BE2C (cell line): Measurements from ENCODE around the gene TP53TG5.

Experiments
- DNase-seq: peaks from one replicate; pipeline ENCODE4 v3.0.0-alpha.2; 2020
- H3K27me3 ChIP-seq: fragments of 250-450 bp; sonication (Bioruptor Pico); 2 replicates; pipeline ENCODE4 v1.5.1; 2020; ENCODE audit warnings: mild to moderate bottlenecking
- H3K36me3 ChIP-seq: fragments of 250-450 bp; sonication (Bioruptor Pico); 2 replicates; pipeline ENCODE4 v1.5.1; 2020; ENCODE audit warnings: mild to moderate bottlenecking
- H3K4me1 ChIP-seq: fragments of 250-450 bp; sonication (Bioruptor Pico); 2 replicates; pipeline ENCODE4 v1.5.1; 2020
- H3K4me3 ChIP-seq: 2 replicates; pipeline ENCODE4 v1.5.1; 2011; ENCODE audit warnings: low read depth, low read length
- H3K9me3 ChIP-seq: fragments of 250-450 bp; sonication (Bioruptor Pico); 2 replicates; pipeline ENCODE4 v1.5.1; 2020
- CTCF ChIP-seq: IDR thresholded peaks from 2 replicates; pipeline ENCODE4 v1.5.1; 2012; ENCODE audit warnings: mild to moderate bottlenecking, low read depth, low read length

Gene TP53TG5

GRCh38 chr20:45344168-45344860 lies 33.8 kb downstream of the TP53TG5 start:
- no peak overlapping the region for H3K4me3 ChIP-seq

GRCh38 chr20:45343532-45344167 lies 34.5 kb downstream of the TP53TG5 start:
- Histone ChIP-seq H3K27me3 (no peaks in the 10 kb centered on the region; the same call in 1 of the 2 replicates), H3K4me1 (peaks cover 30% of the 10 kb centered on the region), H3K4me3 (no peak overlapping the region), H3K9me3 (no peaks in the 10 kb centered on the region), H3K36me3 (no peaks in the 10 kb centered on the region)
- DNase-seq = no peak
- no peak for TF ChIP-seq CTCF

More at GRCh38 chr20:45344168-45344860, 33.8 kb downstream of the TP53TG5 start:
- H3K36me3 ChIP-seq = no peaks in the 10 kb centered on the region
- H3K4me1 ChIP-seq = peaks cover 30% of the 10 kb centered on the region
- no peaks in the 10 kb centered on the region; the same call in 1 of the 2 replicates for H3K27me3 ChIP-seq
- no peaks in the 10 kb centered on the region for H3K9me3 ChIP-seq
- no peak for TF ChIP-seq CTCF
- no peak for DNase-seq

GRCh38 chr20:45342855-45343531 lies 35.1 kb downstream of the TP53TG5 start:
- no peak overlapping the region for H3K4me3 ChIP-seq
- H3K27me3 ChIP-seq = no peaks in the 10 kb centered on the region; the same call in 1 of the 2 replicates
- no peak for TF ChIP-seq CTCF
- H3K9me3 ChIP-seq = no peaks in the 10 kb centered on the region
- DNase-seq = no peak
- peaks cover 30% of the 10 kb centered on the region for H3K4me1 ChIP-seq
- no peaks in the 10 kb centered on the region for H3K36me3 ChIP-seq

GRCh38 chr20:45341939-45342854 lies 35.9 kb downstream of the TP53TG5 start:
- no peaks in the 10 kb centered on the region for H3K27me3 ChIP-seq
- no peaks in the 10 kb centered on the region for H3K36me3 ChIP-seq
- H3K4me3 ChIP-seq = peak overlapping the region; percentile 44
- no peak for TF ChIP-seq CTCF
- H3K9me3 ChIP-seq = no peaks in the 10 kb centered on the region
- H3K4me1 ChIP-seq = peaks cover 30% of the 10 kb centered on the region
- peak; percentile 74 for DNase-seq

GRCh38 chr20:45341579-45341938 lies 36.6 kb downstream of the TP53TG5 start:
- Histone ChIP-seq H3K27me3 (no peaks in the 10 kb centered on the region), H3K4me3 (peak overlapping the region; percentile 44), H3K36me3 (no peaks in the 10 kb centered on the region), H3K4me1 (peaks cover 30% of the 10 kb centered on the region), H3K9me3 (no peaks in the 10 kb centered on the region)
- TF ChIP-seq CTCF = no peak
- DNase-seq = no peak
